ENCODE results near the gene MT1M.
"Not testable (repeated sequence)": the region's sequence is repeated elsewhere in the genome, so short reads cannot be mapped to it uniquely, and the experiment has no call there.

MT1M gene

DNA sequence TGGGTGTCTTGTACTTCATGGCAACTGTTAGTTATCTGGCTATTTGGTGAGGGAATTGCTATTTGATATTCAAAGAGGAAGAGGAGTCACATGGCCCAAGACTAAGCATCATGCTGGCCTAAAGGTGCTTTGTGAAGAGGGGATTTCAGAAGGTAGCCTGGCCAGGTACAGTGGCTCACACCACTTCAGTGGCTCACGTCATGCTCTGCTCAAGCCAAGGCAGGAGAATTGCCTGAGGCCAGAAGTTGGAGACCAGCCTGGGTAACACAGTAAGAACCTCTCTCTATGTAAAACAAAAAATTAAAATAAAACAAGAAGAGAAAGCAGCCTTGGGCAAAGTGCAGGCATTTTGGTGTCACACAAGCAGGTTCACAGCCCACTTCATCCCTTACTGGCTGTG lies 12.9 kb downstream of the MT1M start:
- DNase-seq (ENCODE audit: insufficient read length, low spot score): no peak

DNA sequence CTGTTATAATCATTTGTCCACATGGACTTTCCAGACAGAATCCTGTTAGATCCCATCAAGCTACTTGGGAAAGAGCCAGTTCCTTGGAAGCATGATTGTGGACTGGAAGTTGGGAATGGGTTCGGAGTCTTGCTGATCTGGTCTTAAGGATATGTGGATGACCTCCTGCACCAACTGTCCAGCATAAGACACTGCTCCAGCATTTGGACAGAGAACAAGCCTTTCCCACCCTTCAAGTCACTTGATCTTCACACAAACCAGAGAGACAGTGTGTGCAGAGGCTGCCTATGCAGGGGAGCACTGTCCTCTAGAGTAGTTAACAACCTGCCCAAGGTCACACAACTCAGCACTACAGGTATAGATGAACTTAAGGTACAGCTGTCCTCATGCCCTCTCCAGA lies 13.4 kb downstream of the MT1M start:
- DNase-seq (ENCODE audit: insufficient read length, low spot score): no peak
- no peak for FAIRE-seq

More for the DNA sequence above, 12.9 kb downstream of the MT1M start:
- FAIRE-seq: no peak

GRCh38 chr16:56647641-56648431 lies 15.4 kb downstream of the MT1M start:
- DNase-seq (ENCODE audit: insufficient read length, low spot score) (no peak), FAIRE-seq (no peak)

- DNase-seq (ENCODE audit: insufficient read length, low spot score) (no peak), FAIRE-seq (no peak)
Observed at GRCh38 chr16:56649271-56649670, 16.8 kb downstream of the MT1M start.

DNA sequence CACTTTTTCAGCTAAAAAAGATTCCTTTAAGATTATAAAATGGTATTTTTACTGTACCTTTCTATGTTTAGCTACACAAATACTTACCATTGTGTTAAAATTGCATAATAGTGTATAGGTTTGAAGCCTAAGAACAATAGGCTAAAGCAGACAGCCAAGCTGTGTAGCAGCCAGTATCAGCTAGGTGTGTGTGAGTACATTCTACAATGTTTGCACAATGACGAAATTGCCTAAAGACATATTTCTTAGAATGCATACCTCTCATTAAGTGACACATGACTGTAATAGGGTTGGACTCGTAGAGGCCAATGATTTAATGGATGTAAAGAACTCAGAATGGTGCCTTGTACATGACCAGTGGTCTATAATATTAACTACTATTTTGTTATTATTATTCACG lies 17.4 kb downstream of the MT1M start:
- DNase-seq (ENCODE audit: insufficient read length, low spot score) (no peak), FAIRE-seq (no peak)

- FAIRE-seq (no peak), DNase-seq (ENCODE audit: insufficient read length, low spot score) (no peak)
Observed at GRCh38 chr16:56651586-56651985, 19.1 kb downstream of the MT1M start, which contains the start of gene MT1B. Gene MT1B, plus strand, starts transcription at chr16:56651886. Its CDS starts 68 bp downstream, at chr16:56651954.

GRCh38 chr16:56652600-56652999 lies 20.1 kb downstream of the MT1M start:
- DNase-seq (ENCODE audit: insufficient read length, low spot score) (no peak), FAIRE-seq (no peak)

- DNase-seq (ENCODE audit: insufficient read length, low spot score) (no peak), FAIRE-seq (no peak)
Observed at GRCh38 chr16:56653218-56653617, 20.8 kb downstream of the MT1M start.

GRCh38 chr16:56657555-56658326 lies 25.3 kb downstream of the MT1M start, which contains the start of gene MT1F:
Gene MT1F, plus strand, starts transcription at chr16:56657959. Its CDS starts 100 bp downstream, at chr16:56658059.
- DNase-seq (ENCODE audit: insufficient read length, low spot score): peak; percentile 69
- peak; percentile 28 for FAIRE-seq

GRCh38 chr16:56658327-56658875 lies 25.9 kb downstream of the MT1M start:
- FAIRE-seq (no peak), DNase-seq (ENCODE audit: insufficient read length, low spot score) (no peak)

GRCh38 chr16:56662357-56663354 lies 30.2 kb downstream of the MT1M start:
- FAIRE-seq (no peak), DNase-seq (ENCODE audit: insufficient read length, low spot score) (no peak)

GRCh38 chr16:56664506-56664905 lies 32.0 kb downstream of the MT1M start:
- FAIRE-seq: no peak
- no peak for DNase-seq (ENCODE audit: insufficient read length, low spot score)

- DNase-seq (ENCODE audit: insufficient read length, low spot score): not testable (repeated sequence)
- peak; percentile 66 for FAIRE-seq
Observed at GRCh38 chr16:56665286-56666261, 33.1 kb downstream of the MT1M start.

DNA sequence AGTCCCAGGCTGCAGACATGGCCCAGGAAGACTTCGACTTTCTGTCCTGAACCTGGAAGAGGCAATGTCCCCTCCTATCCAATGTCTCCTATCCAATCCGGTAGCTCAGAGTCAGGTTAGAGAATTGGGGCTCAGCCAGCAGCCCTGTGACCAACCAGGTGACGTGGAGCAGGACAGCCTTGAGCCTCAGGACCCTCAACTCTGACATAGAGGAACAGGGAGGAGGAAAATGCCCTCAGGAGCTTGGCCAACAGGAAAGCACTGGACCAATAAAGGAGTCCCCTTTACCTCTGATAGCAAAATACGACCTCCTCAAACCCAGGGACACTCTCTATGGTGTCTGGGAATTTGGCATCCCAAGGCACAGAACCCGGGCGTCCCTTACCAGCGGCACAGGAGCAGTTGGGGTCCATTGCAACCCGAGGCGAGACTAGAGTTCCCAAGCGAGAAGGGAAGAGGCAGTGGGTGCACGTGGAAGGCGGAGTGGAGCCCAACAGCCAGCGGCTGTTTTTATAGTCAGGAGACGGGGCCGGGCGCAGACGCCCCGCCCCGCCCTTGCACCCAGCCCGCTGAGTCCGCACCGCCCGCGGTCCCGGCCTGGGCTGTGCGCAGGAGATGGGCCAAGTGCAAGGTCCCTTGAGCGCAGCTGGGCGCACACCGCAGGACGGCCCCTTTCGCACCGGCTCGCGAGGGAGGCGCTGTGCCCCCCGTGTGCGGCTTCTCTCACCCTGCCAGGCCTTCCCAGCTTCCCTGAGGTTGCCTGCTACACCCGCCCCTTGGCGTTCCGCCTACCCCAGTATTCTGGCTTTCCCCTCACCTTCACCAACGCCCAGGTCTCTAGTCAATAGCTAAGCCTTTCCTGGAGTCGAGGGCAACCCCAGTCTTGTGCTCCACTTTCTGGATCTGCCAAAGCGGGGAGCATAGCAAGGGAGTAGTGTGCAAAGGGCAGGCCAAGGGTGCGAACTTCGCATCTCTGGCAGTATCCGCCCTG lies 35.4 kb downstream of the MT1M start, which contains the start of gene MT1G:
TSS of gene MT1G (minus strand) at position 485 of the 991 bp plus-strand sequence. CDS start at position 413, 72 bp downstream.
- DNase-seq (ENCODE audit: insufficient read length, low spot score) (no peak), FAIRE-seq (no peak)

DNA sequence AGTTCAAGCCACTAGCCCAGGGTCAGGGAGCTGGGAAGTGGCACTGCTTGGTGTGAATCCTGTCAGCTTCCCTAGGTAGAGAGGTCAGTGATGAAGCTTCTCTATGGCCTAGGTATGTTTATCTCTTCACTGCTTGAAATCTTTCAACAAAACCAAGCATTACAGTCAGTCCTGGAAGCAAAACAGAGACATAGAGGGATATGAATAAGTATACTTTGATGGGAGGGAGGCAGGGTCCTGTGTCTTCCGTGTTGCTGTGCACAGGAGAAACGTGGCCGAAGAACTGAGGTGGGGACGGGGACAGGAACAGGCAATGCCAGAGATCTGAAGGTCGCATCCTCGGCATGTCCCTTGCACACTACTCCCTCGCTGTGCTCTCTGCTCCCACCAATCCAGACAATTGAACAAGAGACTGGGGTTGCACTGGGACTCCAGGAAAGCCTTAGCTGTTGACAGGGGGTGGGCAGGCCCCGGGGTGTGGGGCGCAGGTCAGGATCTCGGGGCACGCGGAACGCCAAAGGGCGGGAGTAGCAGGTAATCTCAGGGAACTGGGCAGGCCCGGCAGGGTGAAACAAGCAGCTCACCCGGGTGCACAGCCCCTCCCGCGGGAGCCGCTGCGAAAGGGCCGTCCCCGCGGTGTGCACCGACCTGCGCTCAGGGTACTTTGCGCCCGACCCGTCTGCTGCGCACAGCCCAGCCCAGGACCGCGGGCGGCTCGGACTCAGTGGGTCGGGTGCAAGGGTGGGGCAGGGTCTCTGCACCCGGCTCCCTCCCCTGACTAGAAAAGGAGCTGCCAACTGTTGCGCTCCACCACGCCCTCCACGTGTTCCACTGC lies 36.8 kb downstream of the MT1M start, which contains the start of gene MT1H:
TSS of gene MT1H (plus strand) at position 810 of the 835 bp plus-strand sequence. CDS start 71 bp downstream, outside the sequence.
- no peak for FAIRE-seq
- DNase-seq (ENCODE audit: insufficient read length, low spot score): no peak

DNA sequence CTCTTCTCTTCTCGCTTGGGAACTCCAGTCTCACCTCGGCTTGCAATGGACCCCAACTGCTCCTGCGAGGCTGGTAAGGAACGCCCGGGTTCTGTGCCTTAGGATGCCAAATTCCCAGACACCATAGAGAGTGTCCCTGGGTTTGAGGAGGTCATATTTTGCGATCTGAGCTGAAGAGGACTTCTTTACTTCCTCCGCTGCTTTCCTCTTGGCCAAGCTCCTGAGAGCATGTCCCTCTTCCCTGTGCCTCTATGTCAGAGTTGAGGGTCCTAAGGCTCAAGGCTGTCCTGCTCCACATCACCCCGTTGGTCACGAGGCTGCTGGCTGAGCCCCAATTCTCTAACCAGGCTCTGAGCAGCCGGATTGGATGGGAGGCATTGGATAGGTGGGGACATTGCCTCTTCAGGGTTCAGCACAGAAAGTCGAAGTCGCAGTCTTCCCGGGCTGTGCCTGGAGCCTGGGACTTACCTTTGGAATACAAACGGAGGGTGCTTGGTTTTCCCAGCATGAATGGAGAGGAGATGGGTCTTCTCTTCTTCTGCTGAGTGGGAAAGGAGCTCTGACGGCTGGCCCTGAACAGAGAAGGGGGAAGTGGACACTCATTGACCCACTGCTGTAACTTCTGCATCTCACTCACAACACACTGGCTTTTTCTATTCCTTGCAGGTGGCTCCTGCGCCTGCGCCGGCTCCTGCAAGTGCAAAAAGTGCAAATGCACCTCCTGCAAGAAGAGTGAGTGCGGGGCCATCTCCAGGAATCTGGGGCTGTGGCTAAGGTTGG lies 37.6 kb downstream of the MT1M start:
- DNase-seq (ENCODE audit: insufficient read length, low spot score): no peak
- FAIRE-seq: no peak

Measured in HTR-8/SVneo (cell line).